ENCODE results near the gene RGS17. TPM values are rescaled to one million over a fixed set of nuclear protein-coding genes. Genes with fewer than 3 reads are reported as not detected.

Gene RGS17
- total and polyA plus RNA-seq, 2 of the 13 experiments (the other 11 are each of a cell fraction or from before 2014, with no cell fraction given) = 0.04 TPM; not detected in 1

DNA sequence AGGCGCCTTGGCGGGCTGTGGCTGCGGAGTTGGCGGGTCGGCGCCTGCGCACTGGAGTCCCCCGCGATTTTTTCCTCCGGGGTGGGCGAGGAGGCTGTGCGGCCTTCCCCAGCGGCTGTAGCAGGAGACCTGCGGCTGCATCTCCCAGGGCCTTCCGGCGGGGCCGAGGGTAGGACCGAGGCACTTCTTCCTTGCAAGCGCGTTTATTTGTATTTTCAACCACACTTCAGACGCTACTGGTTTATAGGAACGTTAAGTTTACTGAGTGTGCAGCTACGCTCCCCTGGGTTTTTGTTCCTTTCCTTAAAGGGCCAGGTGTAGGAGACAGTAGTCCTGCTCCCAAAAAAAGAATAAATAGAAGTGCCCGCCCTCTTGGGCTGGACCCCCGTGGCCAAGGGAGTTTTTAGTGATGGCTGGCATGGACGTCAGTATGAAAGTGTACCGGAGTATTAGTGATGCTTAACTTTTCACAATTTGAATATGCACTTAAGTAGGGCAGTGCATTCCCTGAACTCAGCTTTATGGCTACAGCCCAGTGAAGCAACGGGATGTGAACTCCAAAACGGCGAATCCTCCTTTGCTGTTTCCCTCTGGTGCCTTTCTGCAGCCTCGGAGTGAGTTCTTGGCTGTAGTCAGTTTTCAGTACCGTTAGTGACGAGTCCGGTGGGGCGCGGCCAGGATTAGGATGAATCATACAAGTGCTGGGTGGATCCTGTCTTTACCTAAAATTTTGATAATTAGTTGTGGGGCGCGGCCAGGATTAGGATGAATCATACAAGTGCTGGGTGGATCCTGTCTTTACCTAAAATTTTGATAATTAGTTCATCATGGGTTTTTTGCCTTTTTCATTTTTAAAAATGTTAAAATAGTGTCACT is 147.2 kb downstream of the RGS17 start (continued):
- TF ChIP-seq ZNF841 (CRISPR knock-in tag; IDR thresholded peaks at IDR 0.05; ENCODE audit: borderline replicate concordance) = no peak
- no peak; the same call in 1 of the 2 replicates for TF ChIP-seq ETV5 (CRISPR knock-in tag; IDR thresholded peaks at IDR 0.05; ENCODE audit: borderline replicate concordance)
- peak; percentile 97 for TF ChIP-seq PHF8 (CRISPR knock-in tag; IDR thresholded peaks at IDR 0.05)
- TF ChIP-seq, protein P1, sequence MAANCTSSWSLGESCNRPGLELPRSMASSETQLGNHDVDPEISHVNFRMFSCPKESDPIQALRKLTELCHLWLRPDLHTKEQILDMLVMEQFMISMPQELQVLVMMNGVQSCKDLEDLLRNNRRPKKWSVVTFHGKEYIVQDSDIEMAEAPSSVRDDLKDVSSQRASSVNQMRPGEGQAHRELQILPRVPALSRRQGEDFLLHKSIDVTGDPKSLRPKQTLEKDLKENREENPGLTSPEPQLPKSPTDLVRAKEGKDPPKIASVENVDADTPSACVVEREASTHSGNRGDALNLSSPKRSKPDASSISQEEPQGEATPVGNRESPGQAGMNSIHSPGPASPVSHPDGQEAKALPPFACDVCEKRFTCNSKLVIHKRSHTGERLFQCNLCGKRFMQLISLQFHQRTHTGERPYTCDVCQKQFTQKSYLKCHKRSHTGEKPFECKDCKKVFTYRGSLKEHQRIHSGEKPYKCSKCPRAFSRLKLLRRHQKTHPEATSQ (CRISPR knock-in tag; IDR thresholded peaks at IDR 0.05; ENCODE audit: borderline replicate concordance) = no peak
- peak; percentile 86; the same call in 1 of the 2 replicates for TF ChIP-seq SNAI1 (CRISPR knock-in tag; IDR thresholded peaks at IDR 0.05; ENCODE audit: borderline replicate concordance)
- no peak for TF ChIP-seq ZNF839 (CRISPR knock-in tag; IDR thresholded peaks at IDR 0.05; ENCODE audit: borderline replicate concordance)
- no peak for TF ChIP-seq PCBP2 (optimal IDR thresholded peaks at IDR 0.05; ENCODE audit: low read depth, low read length, poor library complexity, severe bottlenecking)
- TF ChIP-seq, protein P2, sequence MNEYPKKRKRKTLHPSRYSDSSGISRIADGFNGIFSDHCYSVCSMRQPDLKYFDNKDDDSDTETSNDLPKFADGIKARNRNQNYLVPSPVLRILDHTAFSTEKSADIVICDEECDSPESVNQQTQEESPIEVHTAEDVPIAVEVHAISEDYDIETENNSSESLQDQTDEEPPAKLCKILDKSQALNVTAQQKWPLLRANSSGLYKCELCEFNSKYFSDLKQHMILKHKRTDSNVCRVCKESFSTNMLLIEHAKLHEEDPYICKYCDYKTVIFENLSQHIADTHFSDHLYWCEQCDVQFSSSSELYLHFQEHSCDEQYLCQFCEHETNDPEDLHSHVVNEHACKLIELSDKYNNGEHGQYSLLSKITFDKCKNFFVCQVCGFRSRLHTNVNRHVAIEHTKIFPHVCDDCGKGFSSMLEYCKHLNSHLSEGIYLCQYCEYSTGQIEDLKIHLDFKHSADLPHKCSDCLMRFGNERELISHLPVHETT (CRISPR knock-in tag; conservative IDR thresholded peaks at IDR 0.05) = no peak; the same call in 1 of the 2 replicates
- TF ChIP-seq TEAD2 (CRISPR knock-in tag; IDR thresholded peaks at IDR 0.05) = no peak
- no peak for TF ChIP-seq ZBTB38 (CRISPR knock-in tag; IDR thresholded peaks at IDR 0.05)
- no peak for TF ChIP-seq HES4 (CRISPR knock-in tag; IDR thresholded peaks at IDR 0.05; ENCODE audit: borderline replicate concordance)
- TF ChIP-seq, protein P3, sequence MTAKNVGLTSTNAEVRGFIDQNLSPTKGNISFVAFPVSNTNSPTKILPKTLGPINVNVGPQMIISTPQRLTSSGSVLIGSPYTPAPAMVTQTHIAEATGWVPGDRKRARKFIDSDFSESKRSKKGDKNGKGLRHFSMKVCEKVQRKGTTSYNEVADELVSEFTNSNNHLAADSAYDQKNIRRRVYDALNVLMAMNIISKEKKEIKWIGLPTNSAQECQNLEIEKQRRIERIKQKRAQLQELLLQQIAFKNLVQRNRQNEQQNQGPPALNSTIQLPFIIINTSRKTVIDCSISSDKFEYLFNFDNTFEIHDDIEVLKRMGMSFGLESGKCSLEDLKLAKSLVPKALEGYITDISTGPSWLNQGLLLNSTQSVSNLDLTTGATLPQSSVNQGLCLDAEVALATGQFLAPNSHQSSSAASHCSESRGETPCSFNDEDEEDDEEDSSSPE (CRISPR knock-in tag; IDR thresholded peaks at IDR 0.05) = peak; percentile 93
- no peak for TF ChIP-seq ZNF577 (CRISPR knock-in tag; IDR thresholded peaks at IDR 0.05; ENCODE audit: borderline replicate concordance, low read depth)
- 0 out of 2 replicates have a peak, but pooled peaks have one; percentile 62 for TF ChIP-seq ZNF234 (CRISPR knock-in tag; conservative IDR thresholded peaks at IDR 0.05)
- TF ChIP-seq ZNF331 (CRISPR knock-in tag; IDR thresholded peaks at IDR 0.05) = no peak; the same call in 1 of the 2 replicates
- no peak for TF ChIP-seq JDP2 (CRISPR knock-in tag; IDR thresholded peaks at IDR 0.05; ENCODE audit: borderline replicate concordance)
- TF ChIP-seq RXRA (CRISPR knock-in tag; IDR thresholded peaks at IDR 0.05) = no peak
- TF ChIP-seq ZSCAN20 (CRISPR knock-in tag; IDR thresholded peaks at IDR 0.05; ENCODE audit: borderline replicate concordance) = no peak
- peak; percentile 97 for TF ChIP-seq CAMTA2 (CRISPR knock-in tag; IDR thresholded peaks at IDR 0.05; ENCODE audit: borderline replicate concordance)
- no peak; the same call in 1 of the 2 replicates for TF ChIP-seq ZNF501 (CRISPR knock-in tag; IDR thresholded peaks at IDR 0.05)
- 0 out of 2 replicates have a peak, but pooled peaks have one; percentile 14 for TF ChIP-seq ZNF264 (CRISPR knock-in tag; IDR thresholded peaks at IDR 0.05)
- 0 out of 2 replicates have a peak, but pooled peaks have one; percentile 0 for TF ChIP-seq NFKBIZ (CRISPR knock-in tag; IDR thresholded peaks at IDR 0.05)
- TF ChIP-seq ZNF350 (CRISPR knock-in tag; IDR thresholded peaks at IDR 0.05; ENCODE audit: borderline replicate concordance, low read depth) = peak; percentile 73; the same call in 1 of the 2 replicates
- no peak for TF ChIP-seq ZNF224 (CRISPR knock-in tag; IDR thresholded peaks at IDR 0.05)
- no peak for TF ChIP-seq SP2 (CRISPR knock-in tag; IDR thresholded peaks at IDR 0.05)
- TF ChIP-seq ZNF530 (CRISPR knock-in tag; IDR thresholded peaks at IDR 0.05; ENCODE audit: low read depth) = 0 out of 2 replicates have a peak, but pooled peaks have one; percentile 2
- TF ChIP-seq SAP130 (CRISPR knock-in tag; IDR thresholded peaks at IDR 0.05; ENCODE audit: low read depth) = no peak; the same call in 1 of the 2 replicates
